Activated CD4-positive, alpha-beta T cell treated with anti-CD3 and anti-CD28 coated beads, Interleukin-2, amount 50 U/mL, for 48 hours (primary cell): Measurements from ENCODE around the gene CAD.
"Not testable (repeated sequence)": the region's sequence is repeated elsewhere in the genome, so short reads cannot be mapped to it uniquely, and the experiment has no call there.

Experiments used
- DNase-seq, 2 experiments: peaks; one replicate each; pipeline ENCODE4 v3.0.0-alpha.2; 2020

The CAD gene

GRCh38 chr2:27261241-27261925 is 44.2 kb downstream of the CAD start:
- DNase-seq, result no peak

DNA sequence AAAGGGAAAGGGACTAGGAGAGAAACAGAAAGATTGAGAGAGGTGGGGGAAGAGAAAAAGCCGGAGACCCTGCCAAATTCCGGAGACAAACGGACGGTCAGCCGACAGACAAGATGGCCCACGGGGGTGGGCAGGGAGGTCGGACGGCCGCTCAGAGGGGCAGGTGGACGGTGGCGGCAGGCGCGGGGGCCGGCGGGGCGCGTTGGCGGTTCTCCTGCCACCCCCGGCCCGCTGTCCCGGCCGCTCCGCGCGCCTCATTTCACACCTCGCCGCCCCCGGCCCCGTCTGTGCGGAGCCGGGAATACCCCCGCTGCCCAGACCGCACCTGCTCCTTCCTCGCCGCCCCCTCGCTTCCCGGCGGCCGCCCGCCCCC is 44.7 kb downstream of the CAD start:
- DNase-seq, result no peak

DNA sequence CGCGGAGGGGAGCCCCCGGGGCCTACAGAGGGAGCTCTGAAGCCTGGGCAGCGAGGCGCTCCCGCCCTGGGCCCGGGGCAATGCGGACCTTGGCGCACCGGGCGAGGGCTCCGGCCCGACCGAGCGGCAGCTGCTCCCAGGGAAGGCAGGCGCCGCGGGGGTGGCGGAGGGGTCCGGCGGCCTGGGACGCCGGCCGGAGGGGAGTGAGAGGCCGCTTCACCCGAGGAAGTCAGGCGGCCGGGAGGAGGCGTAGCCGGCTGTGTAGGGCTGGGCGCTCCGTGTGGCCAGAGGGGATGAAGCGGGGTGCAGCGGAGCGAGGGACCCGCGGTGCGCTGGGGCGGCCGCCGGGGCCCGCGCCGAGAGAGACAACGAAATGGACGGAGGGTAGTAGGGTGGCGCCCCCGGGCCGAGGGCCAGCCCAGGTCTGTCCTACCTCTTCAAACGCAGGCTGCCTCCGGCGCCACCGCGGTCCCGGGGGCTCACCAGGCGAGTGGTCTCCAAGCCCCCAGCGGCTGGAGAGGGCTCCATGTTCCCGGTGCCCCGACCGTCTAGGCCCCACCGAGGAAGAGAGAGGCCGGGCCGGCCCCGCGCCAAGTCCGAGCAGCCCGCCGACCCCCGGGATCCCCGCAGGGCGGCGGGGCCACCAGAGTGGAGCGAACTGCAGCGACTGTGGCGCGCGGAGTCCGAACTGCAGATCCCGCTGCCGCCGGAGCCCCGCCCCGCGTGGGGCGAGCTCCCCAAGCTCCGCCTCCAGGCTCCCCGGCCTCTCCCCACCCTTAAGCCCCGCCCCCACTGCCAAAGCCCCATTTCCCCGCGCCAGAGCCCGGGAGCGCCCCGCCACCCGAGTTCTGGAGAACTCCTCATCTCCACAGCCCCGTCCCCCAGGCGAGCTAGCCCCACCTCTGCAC is 45.5 kb downstream of the CAD start, which contains the start of gene SLC30A3:
TSS of gene SLC30A3 (minus strand) at position 669 of the 908 bp plus-strand sequence. CDS start at position 528, 141 bp downstream.
- peak; percentile 79 to 82 for DNase-seq

GRCh38 chr2:27263287-27264252 is 46.4 kb downstream of the CAD start:
- DNase-seq, result no peak

GRCh38 chr2:27264253-27264752 is 47.1 kb downstream of the CAD start:
- peak in 1 of 2 experiments; percentile 24 for DNase-seq

DNA sequence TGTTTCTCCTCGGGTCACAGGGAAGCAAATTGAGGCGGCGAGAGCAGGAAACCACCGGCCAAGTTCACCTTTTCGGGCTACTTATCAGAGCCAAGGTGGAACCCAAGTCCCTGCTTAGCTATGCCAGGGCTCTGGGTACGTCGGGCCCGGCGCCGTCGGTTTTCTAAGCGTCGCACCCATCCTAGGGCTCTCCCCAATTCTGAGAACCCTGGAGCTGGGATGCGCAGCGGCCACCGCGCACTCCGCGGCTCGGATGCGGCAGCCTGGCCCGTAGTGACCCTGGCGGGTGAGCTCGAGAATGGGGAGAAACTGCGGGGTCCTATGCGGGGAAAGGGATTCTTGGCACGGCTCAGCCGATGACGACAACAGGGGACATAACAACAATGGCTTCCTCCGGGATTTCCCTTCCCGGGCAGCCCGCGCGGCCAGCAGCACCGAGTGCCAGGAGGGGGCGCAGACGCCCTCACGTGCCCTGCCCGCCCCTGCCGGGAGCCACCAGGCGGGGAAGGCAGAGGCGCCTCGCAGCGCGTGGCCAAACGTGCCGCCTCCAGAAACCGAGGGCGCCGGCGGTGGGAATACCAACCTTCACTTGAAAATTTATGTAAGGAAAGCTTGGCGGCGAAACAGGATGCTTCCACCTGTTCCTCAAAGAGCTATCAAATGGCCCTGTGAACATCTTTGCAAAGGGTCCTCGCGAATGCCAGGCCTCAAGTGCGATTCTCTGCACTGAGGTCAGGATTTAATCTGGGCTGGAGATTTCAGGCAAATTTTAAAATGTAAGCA is 47.8 kb downstream of the CAD start:
- DNase-seq, result peak; percentile 68 to 77

DNA sequence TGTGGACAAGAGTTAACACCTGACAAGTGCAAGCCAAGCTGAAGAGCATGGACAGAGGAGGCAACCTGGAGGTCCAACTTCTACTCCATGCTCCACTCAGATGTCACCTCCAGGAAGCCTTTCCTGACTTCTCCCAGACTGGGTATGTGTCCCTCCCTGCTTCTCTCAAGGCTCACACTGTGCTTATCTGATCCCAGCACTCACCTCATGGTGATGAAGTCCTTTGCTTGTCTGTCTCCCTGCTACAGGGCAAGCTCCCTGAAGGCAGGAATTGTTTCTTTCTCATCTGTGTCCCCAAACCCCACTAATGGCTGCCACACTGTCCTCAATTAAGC is 48.3 kb downstream of the CAD start:
- no peak for DNase-seq

GRCh38 chr2:27268296-27268695 is 51.1 kb downstream of the CAD start:
- DNase-seq, result not testable (repeated sequence)

- DNase-seq, result no peak
Observed at GRCh38 chr2:27270131-27270530, 53.0 kb downstream of the CAD start.

DNA sequence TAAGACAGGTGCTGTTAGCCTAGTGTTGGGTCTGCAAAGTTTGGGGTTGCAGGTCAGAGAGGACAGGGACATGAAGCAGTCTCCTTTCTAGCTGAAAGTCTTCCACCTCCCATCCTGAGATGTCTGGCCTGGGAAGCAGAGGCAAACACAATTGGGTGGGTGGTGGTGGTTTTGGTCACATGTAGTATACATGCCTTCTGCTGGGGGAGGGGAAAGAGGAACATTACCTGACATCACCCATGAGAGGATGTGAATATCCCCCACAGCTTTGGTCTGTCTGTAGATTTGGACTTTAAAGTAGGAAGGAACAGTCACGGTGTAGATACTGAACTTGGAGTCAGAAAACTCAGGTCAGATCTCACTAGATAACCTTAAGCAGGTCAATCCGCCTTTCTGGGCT is 53.5 kb downstream of the CAD start:
- no peak for DNase-seq

DNA sequence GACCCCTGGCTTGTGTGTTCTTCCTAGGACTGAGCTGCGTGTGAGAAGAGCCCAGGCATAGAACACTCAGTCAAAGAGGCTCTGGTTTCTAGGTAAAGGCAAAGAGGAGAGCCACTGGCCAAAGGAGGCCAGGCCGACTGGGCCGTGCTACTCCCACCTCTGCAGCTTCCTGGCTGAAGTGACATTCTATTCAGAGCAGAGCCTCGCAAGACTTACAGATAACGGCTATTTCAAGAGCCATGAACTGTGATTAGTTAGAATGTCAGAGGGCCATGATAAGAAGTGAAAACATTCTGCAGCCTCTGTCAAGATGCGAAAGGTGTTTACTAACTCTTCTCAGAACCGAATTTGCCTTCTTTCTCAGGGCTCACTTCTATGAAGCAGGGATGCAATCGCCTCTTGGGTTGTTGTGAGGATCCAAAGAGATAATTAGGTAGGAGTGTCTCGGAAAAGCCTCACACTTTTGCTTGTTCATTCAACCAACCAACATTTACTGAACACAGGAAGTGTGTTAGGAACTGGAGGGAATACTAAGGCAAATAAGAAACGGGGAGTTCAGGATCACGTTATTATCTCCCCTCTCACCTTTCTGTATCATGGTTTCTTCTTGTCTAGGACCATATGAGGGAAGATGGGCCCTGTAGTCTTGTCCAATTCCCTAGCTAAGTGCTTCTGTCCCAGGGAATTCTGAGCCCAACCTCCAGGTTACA is 54.6 kb downstream of the CAD start:
- no peak for DNase-seq

DNA sequence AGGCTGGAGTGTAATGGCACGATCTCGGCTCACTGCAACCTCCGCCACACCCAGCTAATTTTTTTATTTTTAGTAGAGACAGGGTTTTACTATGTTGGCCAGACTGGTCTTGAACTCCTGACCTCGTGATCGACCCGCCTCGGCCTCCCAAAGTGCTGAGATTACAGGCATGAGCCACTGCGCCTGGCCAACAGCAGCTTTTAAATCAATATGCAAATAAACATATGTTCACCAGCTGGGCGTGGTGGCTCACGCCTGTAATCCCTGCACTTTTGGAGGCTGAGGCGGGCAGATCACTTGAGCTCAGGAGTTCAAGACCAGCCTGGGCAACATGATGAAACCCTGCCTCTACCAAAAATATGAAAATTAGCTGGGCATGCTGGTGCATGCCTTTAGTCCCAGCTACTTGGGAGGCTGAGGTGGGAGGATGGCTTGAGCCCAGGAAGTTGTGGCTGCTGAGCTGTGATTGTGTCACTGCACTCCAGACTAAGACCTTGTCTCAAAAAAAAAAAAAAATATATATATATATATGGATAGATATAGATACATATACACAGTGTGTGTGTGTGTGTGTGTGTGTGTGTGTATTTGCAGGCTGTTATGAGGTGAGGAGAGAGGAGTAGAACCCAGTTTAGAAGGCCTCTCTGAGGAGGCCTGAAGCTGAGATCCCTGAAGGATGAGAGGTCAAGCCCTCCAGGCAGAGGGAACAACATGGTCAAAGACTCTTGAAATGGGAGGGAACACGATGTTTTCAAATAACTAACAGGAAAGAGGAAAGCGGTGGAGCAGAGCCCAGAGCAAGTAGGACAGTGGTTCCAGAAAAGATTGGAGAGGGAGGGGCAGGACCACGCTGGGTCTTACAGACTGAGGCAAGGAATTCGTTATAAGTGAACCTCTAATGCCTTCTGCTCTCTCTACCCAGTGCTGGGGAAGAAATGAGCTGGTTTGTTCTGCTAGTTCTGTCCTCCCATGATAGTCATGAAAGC is 55.7 kb downstream of the CAD start:
- not testable (repeated sequence) for DNase-seq

- DNase-seq, result no peak
Observed at GRCh38 chr2:27275211-27276150, 58.3 kb downstream of the CAD start, which contains the start of gene DNAJC5G. DNAJC5G (plus strand) TSS chr2:27275433; CDS start chr2:27276729, 1,296 bp downstream.

- no peak for DNase-seq
Observed at GRCh38 chr2:27278010-27278409, 60.8 kb downstream of the CAD start.

- no peak for DNase-seq
Observed at GRCh38 chr2:27280826-27281225, 63.7 kb downstream of the CAD start.

DNA sequence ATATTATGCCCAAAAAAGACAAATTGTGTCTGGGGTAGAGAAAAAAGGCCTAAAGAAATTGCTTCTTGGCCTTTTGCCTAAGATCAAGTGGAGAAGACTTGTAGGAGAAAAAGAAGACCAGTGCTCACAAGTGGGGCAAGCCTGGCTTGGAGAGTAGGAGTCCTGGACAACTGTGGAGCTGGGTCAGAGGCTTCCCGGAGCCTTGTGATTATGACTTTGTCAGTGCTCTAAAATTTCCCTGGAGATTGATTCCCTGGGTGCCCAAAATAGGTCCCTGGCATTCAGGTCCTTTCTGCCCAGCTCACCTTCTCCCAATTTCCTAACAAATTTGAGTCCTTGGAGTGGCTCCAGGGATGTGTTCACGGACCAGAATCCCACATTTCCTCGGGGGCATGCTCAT is 64.3 kb downstream of the CAD start:
- no peak for DNase-seq

GRCh38 chr2:27281855-27282559 is 64.8 kb downstream of the CAD start, which contains the start of gene TRIM54:
TRIM54 (plus strand) TSS chr2:27282429; CDS start chr2:27282732, 303 bp downstream.
- no peak for DNase-seq

DNA sequence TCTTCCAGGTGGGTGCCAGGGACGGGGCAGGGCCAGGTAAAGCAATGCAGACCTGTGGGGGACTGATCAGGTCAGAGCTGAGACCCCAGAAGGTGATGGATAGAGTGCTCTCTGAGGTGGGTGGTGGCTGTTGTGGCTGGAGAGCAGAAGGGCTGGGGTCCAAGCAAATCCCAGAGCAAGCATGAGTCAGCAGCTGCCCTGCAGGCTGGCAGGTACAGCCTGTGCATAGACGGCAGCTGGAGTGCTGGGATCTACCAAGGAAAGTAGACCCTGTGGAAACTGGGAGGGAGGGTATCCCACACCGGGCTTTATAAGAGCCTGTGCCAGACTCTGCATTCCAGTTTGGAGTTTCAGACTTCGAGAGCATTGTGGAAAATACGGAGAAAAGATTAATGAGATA is 65.7 kb downstream of the CAD start:
- DNase-seq, result no peak
